Bronchial epithelial cell (primary cell): ENCODE measurements around the gene DNAJA4. TPM values are rescaled to one million over a fixed set of nuclear protein-coding genes. Genes with fewer than 3 reads are reported as not detected.

Source experiments
- DNase-seq: peaks from one replicate; pipeline ENCODE4 v3.0.0-alpha.2; 2010; ENCODE audit warnings: low read depth
- FAIRE-seq: peaks from 2 replicates; lab custom pipeline; 2011; peaks lifted over from hg19 to GRCh38; lab: Jason Lieb, UNC
- H3K27me3 ChIP-seq: 2 replicates; pipeline ENCODE4 v1.5.1; 2011; ENCODE audit warnings: low read length; ENCODE audit not compliant: control insufficient read depth, insufficient read depth
- H3K36me3 ChIP-seq: 2 replicates; pipeline ENCODE4 v1.5.1; 2011; ENCODE audit warnings: low read length; ENCODE audit not compliant: control insufficient read depth, insufficient read depth
- H3K4me3 ChIP-seq: 2 replicates; pipeline ENCODE4 v1.5.1; 2011; ENCODE audit warnings: mild to moderate bottlenecking, low read depth, low read length, control low read depth
- CTCF ChIP-seq: IDR thresholded peaks from 2 replicates; pipeline ENCODE4 v1.5.1; 2011; ENCODE audit warnings: mild to moderate bottlenecking, moderate library complexity, low read length, control low read depth, inconsistent platforms; ENCODE audit not compliant: insufficient read depth, severe bottlenecking
- total RNA-seq: library from RNA; depleted of rRNA; stranded (reverse); fragments of >200 nt; gene quantifications from 2 replicates; pipeline ENCODE4 v1.2.1, GENCODE V29; 2014

Gene DNAJA4
- total RNA-seq, 1 donor from 2014 or later = 11.1 TPM

- no peak for TF ChIP-seq CTCF
- Histone ChIP-seq H3K27me3 (no peaks in the 10 kb centered on the region), H3K36me3 (peaks cover 7% of the 10 kb centered on the region), H3K4me3 (no peak overlapping the region)
- DNase-seq (no peak), FAIRE-seq (no peak)
Observed at GRCh38 chr15:78291052-78291451, 26.7 kb downstream of the DNAJA4 start.

- DNase-seq (peak; percentile 73), FAIRE-seq (peak; percentile 79)
- Histone ChIP-seq H3K36me3 (peaks cover 5% of the 10 kb centered on the region), H3K27me3 (no peaks in the 10 kb centered on the region), H3K4me3 (no peak overlapping the region)
- no peak for TF ChIP-seq CTCF
Observed at GRCh38 chr15:78291698-78292097, 27.3 kb downstream of the DNAJA4 start.

- Histone ChIP-seq H3K4me3 (no peak overlapping the region), H3K27me3 (no peaks in the 10 kb centered on the region), H3K36me3 (peaks cover 5% of the 10 kb centered on the region)
- FAIRE-seq = no peak
- no peak for DNase-seq
- TF ChIP-seq CTCF = no peak
Observed at GRCh38 chr15:78292219-78292618, 27.9 kb downstream of the DNAJA4 start.

GRCh38 chr15:78299101-78299930 lies 35.0 kb downstream of the DNAJA4 start, which contains the start of gene SKIC8:
Gene SKIC8, minus strand, starts transcription at chr15:78299609. Its CDS starts 3,923 bp downstream, at chr15:78295686.
- H3K36me3 ChIP-seq = no peaks in the 10 kb centered on the region
- H3K4me3 ChIP-seq = peak within 1 kb of the TSS; percentile 100
- H3K27me3 ChIP-seq = no peaks in the 10 kb centered on the region
- DNase-seq (peak; percentile 84), FAIRE-seq (no peak)
- peak; percentile 2 for TF ChIP-seq CTCF

GRCh38 chr15:78301326-78301725 lies 37.0 kb downstream of the DNAJA4 start:
- H3K36me3 ChIP-seq = no peaks in the 10 kb centered on the region

More at GRCh38 chr15:78301326-78301725, 37.0 kb downstream of the DNAJA4 start:
- FAIRE-seq = no peak
- no peak overlapping the region for H3K4me3 ChIP-seq
- H3K27me3 ChIP-seq = no peaks in the 10 kb centered on the region
- no peak for DNase-seq
- no peak for TF ChIP-seq CTCF
